NOMO-1 treated with DMSO at 0.1 percent for 48 hours (cell line): ENCODE measurements around the gene CD27.
"Not testable (repeated sequence)": the region's sequence is repeated elsewhere in the genome, so short reads cannot be mapped to it uniquely, and the experiment has no call there.

ENCODE experiments used
- DNase-seq: peaks from one replicate; lab custom pipeline; 2025; ENCODE audit not compliant: unreplicated experiment; lab: John Stamatoyannopoulos, UW

Gene CD27

DNA sequence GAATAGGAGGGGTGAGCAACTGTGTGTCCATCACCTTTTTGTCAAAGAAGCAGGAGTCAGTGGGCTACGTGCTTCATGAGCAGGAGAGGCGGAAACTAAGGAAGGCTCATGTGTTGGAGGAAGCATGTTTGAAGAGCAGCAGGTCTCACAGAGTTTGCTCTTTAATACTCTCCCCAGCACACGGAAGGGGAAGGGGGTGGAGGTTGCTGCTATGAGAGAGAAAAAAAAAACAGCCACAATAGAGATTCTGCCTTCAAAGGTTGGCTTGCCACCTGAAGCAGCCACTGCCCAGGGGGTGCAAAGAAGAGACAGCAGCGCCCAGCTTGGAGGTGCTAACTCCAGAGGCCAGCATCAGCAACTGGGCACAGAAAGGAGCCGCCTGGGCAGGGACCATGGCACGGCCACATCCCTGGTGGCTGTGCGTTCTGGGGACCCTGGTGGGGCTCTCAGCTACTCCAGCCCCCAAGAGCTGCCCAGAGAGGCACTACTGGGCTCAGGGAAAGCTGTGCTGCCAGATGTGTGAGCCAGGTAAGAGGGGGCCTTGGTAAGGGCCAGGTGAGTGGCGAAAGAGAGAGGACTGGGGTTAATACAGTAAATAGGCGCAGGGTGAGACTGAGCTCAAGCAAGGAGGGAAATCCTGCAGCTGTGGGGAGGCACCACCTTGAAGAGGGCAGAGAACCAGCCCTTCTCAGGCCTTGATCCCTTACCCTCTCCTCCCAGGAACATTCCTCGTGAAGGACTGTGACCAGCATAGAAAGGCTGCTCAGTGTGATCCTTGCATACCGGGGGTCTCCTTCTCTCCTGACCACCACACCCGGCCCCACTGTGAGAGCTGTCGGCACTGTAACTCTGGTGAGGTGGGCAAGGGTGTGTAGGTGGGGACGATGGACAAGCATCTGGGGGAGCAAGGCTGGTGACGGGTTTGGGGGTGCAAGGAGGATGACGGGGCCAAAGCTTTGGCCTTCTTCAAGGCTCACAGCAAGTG, at the start of gene CD27:
Gene CD27 (plus strand): TSS at position 252 of the 985 bp plus-strand sequence. CDS start 141 bp downstream, at position 393.
- DNase-seq: no peak

DNA sequence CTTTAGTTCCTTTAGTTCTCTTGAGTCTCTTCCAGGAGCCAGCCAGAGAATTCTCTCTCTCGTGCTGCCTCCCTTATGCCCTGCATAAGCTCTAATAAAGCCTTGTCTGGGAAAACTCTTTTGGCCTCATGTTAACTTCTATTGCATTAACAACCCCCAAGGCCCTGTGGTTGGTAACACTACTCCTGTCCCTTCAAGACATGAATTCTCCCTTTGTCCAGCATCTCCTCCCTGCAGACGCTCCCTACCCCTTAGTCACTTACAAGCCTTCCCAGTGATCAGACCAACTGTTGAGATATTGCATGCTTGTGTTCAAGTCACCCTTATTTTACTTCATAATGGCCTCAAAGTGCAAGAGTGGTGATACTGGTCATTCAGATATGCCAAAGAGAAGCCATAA, 48.7 kb upstream of the CD27 start:
- DNase-seq: no peak

DNA sequence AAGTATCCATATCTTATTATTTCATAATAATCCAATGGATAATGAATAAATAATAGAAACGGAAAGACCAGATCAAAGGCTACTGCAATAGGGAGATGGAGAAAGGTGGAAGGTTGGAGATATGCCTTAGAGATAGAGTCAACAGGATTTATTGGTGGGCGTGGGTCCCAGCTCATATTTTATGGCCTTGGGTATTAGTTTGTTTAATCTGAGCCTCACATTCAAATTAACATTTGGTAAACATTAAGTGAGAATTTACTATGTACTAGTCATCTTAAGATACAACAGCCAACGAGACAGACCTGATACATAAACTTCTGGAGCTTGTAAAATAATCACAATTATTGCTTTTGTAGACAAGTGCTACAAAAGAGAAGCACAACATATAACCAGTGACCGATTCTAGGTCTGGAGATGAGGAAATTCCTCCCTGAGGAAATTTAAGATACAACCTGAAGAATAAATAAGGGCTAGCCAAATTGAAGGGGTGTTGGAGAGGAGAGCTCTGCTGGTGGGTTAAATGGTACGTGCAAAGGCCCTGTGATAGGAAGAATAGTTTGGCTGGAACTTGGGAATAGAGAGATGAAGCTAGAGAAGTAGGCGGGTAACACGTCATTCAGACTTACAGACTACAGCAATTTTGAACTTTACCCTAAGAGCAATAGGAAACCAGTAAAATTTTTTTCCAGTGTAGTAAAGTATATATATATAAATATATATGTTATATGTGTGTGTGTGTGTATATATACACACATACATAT, 44.7 kb upstream of the CD27 start:
- DNase-seq: no peak

DNA sequence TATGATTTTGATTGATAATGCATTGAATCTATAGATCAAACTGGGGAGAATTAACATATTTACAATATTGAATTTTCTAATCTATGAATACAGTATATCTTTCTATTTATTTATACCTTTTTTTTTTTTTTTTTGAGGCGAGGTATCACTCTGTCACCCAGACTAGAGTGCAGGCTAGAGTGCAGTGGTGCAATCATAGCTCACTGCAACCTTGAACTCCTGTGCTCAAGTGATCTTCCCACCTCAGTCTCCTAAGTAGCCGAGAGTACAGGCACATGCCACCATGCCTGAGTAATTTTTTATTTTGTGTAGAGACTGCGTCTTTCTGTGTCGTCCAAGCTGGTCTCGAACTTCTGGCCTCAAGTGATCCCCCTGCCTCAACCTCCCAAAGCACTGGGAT, 40.4 kb upstream of the CD27 start:
- no peak for DNase-seq

DNA sequence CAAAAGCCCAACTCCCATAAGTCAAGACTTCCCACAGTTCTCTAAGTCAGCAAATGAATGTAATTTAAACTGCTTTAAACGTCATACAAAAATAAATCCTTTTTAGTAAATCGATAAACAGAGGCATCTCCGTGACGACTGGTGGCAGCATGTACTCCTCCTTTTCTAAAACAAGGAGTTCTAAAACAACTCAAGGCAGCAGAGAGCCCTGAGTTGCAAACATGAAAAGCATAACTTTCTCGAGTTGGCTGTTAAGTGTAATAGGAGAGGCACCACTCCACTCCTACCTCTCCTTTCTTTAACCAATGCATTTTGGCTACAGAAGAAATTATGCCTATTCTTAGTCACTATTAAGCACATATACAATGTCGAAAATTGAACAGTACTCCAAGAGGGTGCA, 38.8 kb upstream of the CD27 start:
- DNase-seq: no peak

DNA sequence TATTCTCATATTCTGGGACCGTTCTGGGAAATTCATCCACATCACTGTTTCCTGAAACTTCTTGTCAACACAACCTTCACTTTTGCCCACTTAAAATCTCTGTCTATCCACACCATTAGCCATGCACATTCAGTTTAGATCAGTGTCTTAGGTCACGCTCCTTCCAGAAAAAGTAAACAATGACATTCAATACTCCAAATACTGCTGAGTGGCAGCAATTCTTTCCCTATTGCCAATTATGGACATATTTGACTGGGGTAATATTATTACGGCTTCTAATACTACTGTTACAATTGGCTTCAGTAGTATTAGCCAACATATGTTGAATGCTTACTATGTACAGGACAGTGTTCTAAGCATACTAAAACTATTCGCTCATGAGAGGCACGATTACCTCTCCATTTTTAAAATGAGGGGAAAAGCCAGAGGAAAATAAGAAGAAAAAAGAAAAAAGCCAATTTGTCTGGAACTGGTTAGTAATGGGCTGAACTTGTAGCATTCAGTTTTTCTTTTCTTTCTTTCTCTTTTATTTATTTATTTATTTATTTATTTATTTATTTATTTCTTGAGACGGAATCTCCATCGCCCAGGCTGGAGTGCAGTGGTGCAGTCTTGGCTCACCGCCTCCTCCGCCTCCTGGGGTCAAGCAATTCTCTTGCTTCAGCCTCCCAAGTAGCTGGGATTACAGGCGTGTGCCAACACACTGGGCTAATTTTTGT, 37.4 kb upstream of the CD27 start:
- DNase-seq: no peak

DNA sequence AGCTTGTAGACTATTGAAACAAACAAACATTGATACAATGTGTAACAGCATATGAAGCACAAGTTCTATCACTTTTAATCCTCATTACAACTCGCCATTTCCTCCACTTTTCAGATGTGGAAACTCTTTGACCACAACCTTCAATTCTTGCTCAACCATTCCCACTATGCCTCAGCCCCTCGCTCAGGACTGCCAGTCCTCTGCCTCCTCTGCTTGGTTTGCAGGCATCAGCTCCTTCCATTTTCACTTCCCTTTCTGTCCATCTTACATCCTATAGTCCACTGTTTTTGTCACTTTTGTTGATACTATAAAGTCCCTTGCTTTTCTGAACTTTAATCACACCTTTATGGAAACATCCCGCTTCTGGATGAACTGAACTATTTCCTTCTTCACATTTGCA, 28.2 kb upstream of the CD27 start:
- peak; percentile 97 for DNase-seq

DNA sequence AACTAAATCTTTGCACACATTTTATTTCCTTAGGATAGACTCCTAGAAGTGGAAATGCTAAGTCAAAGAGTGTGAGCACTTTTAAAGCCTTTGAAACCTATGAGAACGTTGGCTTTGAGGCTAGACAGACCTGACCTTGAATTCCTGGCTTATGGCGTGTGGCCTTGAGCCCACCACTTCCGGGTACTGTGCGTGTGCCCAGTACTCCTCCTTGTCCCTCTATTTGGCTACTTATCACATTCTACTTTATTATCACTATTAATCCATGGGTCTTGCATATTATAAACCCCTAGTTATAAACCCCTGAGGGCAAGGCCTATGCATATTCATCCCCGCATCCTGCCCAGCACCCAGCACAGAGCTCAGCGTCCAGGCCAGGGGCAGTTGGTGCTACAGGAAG, 26.0 kb upstream of the CD27 start:
- no peak for DNase-seq

DNA sequence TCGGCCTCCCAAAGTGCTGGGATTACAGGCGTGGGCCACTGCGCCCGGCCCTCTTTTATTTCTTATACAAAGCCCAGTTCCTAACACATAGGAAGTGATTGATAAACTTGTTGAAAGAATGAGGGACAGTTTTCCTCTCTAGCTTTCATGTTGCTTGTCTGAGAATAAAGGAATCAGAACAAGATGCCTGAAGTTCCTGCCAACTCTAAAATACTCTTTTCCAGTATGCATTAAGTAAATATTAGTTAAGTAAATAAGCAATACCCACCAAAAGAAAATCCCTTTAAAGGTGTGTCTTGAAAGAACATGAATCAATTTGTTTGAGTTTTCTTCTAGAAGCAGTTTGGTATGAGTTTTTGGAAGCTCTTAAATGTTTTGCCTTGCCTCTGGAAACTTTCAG, 24.4 kb upstream of the CD27 start:
- no peak for DNase-seq

DNA sequence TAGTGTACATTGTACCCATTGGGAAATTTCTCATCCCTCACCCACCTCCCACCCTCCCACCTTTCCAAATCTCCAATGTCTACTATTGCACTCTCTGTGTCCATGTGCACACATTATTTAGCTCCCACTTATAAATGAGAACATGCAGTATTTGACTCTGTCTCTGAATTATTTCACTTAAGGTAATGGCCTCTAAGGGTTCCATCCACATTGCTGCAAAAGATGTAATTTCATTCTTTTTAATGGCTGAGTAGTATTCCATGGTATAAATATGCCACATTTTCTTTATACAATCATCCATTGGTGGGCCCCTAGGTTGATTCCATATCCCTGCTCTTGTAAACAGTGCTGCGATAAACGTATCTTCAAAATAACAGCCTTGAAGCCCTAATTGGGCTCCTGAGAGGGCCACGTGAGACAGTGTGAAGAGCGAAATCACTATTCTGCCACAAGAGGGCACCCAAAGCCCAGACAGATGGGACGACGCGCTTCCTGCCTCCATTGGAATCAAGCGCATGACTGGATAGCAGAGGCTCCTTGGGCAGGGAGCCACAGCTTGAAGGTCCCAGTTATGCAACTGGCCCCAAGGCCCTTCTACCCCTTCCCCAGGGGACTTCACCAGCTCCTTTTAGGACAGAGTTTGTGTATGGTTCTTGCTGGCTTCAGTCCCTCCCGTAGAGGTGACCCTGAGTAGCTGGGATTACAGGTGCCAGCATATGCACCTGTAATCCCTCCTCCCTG, 21.3 kb upstream of the CD27 start:
- DNase-seq: peak; percentile 87

DNA sequence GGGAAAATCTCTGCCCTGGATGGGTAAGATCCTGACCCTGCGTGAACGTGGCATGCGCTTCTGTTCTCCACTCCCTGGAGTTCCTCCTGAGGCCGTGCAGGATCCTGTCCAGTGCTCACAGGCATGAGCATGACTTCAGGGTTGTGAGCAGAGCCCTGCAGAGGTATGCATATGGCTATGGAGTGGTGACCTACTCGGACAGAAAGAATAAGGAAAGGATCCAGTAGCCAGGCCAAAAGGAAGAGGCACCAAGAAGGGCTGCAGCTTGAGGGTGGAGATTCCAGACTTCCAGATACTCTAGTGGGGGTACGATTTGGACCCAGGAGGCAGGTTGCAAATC, 20.8 kb upstream of the CD27 start:
- no peak for DNase-seq

DNA sequence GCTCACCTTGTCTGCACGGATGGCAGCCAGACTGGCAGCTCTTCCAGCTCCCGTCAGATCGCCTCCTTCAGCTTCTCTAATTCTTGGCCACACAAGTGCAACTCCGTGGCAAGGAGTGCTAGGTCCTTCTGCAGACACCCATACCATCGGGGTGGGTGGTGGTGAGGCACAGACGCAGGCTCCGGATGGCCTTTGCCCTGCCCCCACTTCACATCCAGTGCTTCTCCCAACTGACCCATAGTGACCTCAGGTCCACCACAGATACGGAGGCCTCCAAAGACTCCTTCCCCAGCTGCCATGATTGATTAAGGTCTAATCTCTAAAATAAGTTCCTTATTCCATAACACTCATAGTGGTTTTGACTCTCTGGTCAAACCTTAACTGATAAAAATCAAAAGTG, 19.9 kb upstream of the CD27 start:
- DNase-seq: no peak

DNA sequence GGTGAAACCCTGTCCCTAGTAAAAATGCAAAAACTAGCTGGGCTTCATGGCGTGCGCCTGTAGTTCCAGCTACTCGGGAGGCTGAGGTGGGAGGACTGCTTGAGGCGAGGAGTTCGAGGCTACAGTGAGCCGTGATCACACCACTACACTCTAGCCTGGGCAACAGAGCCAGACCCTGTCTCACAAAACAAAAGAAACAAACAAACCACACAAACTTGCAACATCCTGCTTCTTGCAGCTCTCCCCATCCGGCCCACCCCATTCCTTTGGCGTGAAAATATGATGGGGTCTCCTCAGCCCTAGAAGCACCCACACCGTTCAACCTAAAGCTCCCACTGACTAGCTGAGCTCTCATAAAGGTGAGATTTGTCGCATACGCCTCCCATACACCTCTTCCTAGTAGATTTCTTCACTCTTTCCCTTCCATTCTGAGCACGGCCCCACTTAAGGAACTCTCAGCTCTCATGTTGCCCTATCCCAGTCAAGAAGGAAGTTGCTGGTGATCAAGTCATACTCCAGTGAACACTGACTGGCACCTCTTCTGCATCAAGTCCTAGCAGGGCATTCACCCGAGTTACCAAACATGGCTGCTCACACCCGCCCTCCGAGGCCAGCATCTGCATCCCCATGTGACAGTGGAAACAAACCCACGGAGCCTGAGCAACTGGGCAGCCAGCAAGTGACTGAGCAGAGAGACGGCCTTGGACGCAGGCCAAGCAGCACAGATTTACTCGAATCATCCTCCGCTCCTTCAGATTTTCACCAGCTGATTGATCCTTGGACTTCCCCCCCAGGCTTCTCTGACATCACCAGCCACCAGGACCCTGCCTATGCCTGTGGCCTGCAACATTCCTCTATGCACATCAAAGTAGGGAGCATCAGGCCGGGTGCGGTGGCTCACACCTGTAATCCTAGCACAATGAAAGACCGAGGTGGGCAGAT, 18.9 kb upstream of the CD27 start:
- peak; percentile 13 for DNase-seq

DNA sequence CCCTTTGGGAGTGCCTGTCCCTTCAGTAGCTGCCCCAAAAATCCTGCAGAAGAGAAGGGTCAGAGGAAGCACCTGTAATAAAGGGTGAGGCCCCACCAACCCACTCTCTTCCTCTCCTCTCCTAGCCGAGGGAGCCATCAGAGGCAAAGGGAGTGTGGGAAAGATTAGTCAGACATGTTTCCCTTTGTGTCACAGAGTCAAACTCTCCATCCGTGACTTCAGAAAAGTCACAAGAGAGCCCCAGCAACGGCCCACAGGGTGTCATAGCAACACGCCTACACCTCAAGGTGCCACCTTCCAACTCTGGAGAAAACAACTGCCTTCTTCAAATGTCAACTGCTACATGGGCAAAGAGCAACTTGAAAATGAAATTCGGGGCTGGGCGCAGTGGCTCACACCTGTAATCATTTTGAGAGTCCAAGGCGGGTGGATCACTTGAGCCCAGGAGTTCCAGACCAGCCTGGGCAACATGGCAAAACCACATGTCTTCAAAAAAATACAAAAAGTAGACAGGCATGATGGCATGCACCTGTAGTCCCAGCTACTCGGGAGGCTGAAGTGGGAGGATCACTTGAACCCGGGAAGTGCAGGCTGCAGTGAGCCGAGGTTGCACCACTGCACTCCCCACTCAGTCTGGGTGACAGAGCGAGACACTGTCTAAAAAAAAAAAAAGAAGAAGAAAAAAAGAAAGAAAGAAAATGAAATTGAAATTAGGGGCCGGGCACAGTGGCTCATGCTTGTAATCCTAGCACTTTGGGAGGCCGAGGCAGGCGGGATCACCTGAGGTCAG, 17.7 kb upstream of the CD27 start:
- no peak for DNase-seq

DNA sequence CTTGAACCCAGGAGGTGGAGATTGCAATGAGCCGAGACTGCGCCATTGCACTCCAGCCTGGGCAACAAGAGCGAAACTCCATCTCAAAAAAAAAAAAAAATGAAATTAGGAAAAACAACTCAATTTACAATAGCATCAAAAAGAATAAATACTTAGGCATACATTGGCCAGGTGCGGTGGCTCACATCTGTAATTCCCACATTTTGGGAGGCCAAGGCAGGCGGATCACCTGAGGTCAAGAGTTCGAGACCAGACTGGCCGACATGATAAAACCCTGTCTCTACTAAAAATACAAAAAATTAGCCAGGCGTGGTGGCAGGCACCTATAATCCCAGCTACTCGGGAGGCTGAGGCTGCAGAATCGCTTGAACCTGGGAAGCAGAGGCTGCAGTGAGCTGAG, 17.0 kb upstream of the CD27 start:
- not testable (repeated sequence) for DNase-seq

DNA sequence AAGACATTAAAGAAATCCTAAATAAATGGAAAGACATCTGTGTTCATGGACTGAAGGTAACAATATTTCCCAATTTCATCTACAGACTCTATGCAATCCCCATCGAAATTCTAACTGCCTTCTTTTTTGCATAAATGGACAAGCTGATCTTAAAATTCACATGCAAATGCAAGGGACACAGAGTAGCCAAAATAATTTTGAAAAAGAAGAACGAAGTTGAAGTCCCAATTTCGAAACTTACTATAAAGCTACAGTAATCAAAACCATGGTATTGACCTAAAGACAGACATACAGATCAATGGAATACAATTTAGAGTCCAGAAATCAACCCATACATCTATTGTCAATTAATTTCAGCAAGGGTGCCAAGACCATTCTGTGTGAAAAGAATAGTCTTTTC, 16.4 kb upstream of the CD27 start:
- no peak for DNase-seq

DNA sequence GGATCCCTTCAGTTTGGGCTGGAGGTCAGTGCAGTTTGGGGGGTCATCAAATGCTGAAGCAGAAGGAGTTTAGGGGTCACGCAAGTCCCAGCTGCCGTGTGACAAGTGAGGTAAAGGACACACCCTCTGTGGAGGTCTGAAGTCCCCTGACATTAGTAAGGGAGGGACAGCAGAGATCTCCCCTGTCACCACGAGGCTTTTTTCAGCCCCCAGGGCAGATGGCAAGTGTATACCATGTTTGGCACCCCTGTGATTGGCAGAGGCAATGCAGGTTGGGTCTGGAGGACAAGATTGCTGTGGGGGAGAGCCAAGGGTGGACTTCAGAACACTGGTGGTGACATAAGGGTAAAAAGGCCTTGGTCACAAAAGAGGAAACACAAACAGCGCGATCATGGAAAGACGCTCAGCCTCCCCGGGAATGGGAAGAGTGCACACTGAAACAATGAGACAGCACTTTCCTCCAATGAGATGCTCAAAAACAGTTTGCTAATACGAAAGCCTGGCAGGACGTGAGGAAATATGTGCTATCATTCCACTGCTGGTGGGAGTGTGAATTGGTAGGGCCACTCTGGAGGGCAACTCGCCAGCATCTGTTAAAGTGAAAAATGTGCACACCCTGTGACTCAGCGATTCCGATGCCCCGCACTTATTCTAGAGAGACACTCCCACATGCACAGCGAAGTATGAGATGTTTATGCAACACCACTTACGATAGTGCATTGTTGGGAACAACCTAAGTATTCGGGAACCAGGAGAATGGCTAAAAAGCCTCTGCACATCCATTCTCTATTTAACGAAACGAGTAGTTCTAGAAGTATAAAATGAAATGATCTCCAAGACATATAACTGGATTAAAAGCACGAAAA, 14.4 kb upstream of the CD27 start:
- peak; percentile 78 for DNase-seq

DNA sequence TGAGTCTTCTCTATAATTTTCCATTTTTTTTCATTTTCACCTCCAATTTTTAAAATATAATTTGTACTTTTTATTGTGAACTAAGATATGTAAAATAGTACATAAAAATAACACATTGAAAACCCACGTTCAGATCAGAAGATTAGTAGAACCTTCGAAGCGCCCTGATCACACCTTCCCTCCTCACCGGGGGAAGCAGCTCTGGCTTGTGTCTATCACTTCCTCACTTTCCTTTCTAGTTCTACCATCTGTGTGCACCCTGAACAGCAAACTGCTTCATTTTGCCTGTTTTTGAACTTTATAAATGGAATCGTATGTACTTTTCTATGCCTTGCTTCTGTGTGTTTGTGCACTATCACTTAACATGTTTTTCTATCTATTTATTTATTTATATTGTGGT, 11.8 kb upstream of the CD27 start:
- no peak for DNase-seq
